Measurements from ENCODE around the gene TXLNA.
"Not testable (repeated sequence)": the region's sequence is repeated elsewhere in the genome, so short reads cannot be mapped to it uniquely, and the experiment has no call there.

Gene TXLNA

GRCh38 chr1:32179443-32180185 lies at the start of gene TXLNA:
Gene TXLNA (plus strand): TSS chr1:32179675. CDS start chr1:32180346, 671 bp downstream.
- Histone ChIP-seq H3K79me2 (ENCODE audit: insufficient read depth, low read length) (peaks cover 22% of the 10 kb centered on the region), H3F3A (ENCODE audit: insufficient read depth, low read length) (no peaks in the 10 kb centered on the region), H2AFZ (ENCODE audit: low read length) (no peak within 1 kb of the TSS), H3K9ac (ENCODE audit: low read length) (peak within 1 kb of the TSS; percentile 87), H3K9me2 (ENCODE audit: low read depth, low read length) (no peaks in the 10 kb centered on the region), H4K20me1 (ENCODE audit: insufficient read depth, low read length) (no peaks in the 10 kb centered on the region), H3K4me1 (ENCODE audit: insufficient read depth, low read length, severe bottlenecking) (peaks cover 25% of the 10 kb centered on the region), H3K9me3 (ENCODE audit: low read length) (no peaks in the 10 kb centered on the region), H3K4me2 (ENCODE audit: low read length) (peak within 1 kb of the TSS; percentile 73), H3K27ac (ENCODE audit: low read depth, low read length, poor library complexity, severe bottlenecking) (peak within 1 kb of the TSS; percentile 68), H3K4me3 (ENCODE audit: low read depth, low read length, poor library complexity, severe bottlenecking) (peak within 1 kb of the TSS; percentile 79), H3K27me3 (ENCODE audit: insufficient read depth, low read length) (no peaks in the 10 kb centered on the region), H3K36me3 (ENCODE audit: insufficient read depth, low read length) (peaks cover 43% of the 10 kb centered on the region)
- TF ChIP-seq CTCF (IDR thresholded peaks at IDR 0.05; ENCODE audit: low read length) (no peak), EZH2 (IDR thresholded peaks at IDR 0.05; ENCODE audit: borderline replicate concordance, low read length) (no peak)

- Histone ChIP-seq H3K79me2 (ENCODE audit: insufficient read depth, low read length) (peaks cover 52% of the 10 kb centered on the region), H3K36me3 (ENCODE audit: insufficient read depth, low read length) (peaks cover 11% of the 10 kb centered on the region)
- H3K27ac ChIP-seq (ENCODE audit: low read depth, low read length, poor library complexity, severe bottlenecking); H3K9me2 ChIP-seq (ENCODE audit: low read depth, low read length); H3K27me3 ChIP-seq (ENCODE audit: insufficient read depth, low read length); H3K4me1 ChIP-seq (ENCODE audit: insufficient read depth, low read length, severe bottlenecking); H3K4me3 ChIP-seq (ENCODE audit: low read depth, low read length, poor library complexity, severe bottlenecking); H2AFZ ChIP-seq (ENCODE audit: low read length); H3K9ac ChIP-seq (ENCODE audit: low read length); H3K9me3 ChIP-seq (ENCODE audit: low read length); H4K20me1 ChIP-seq (ENCODE audit: insufficient read depth, low read length); H3F3A ChIP-seq (ENCODE audit: insufficient read depth, low read length); H3K4me2 ChIP-seq (ENCODE audit: low read length): not testable (repeated sequence)
Observed at GRCh38 chr1:32133950-32134280, 45.6 kb upstream of the TXLNA start.

- peaks cover 2% of the 10 kb centered on the region; the same call in 1 of the 2 replicates for H3K36me3 ChIP-seq (ENCODE audit: insufficient read depth, low read length)
- no peaks in the 10 kb centered on the region for H3K9me3 ChIP-seq (ENCODE audit: low read length)
- H4K20me1 ChIP-seq (ENCODE audit: insufficient read depth, low read length): no peaks in the 10 kb centered on the region
- H3K4me3 ChIP-seq (ENCODE audit: low read depth, low read length, poor library complexity, severe bottlenecking): no peak overlapping the region
- peaks cover 55% of the 10 kb centered on the region for H3K79me2 ChIP-seq (ENCODE audit: insufficient read depth, low read length)
- no peak for TF ChIP-seq CTCF (IDR thresholded peaks at IDR 0.05; ENCODE audit: low read length)
- no peak for TF ChIP-seq EZH2 (IDR thresholded peaks at IDR 0.05; ENCODE audit: borderline replicate concordance, low read length)
- no peak overlapping the region for H3K9ac ChIP-seq (ENCODE audit: low read length)
- no peak overlapping the region for H2AFZ ChIP-seq (ENCODE audit: low read length)
- no peak overlapping the region for H3K4me2 ChIP-seq (ENCODE audit: low read length)
- no peaks in the 10 kb centered on the region for H3K9me2 ChIP-seq (ENCODE audit: low read depth, low read length)
- peaks cover 7% of the 10 kb centered on the region for H3K4me1 ChIP-seq (ENCODE audit: insufficient read depth, low read length, severe bottlenecking)
- no peaks in the 10 kb centered on the region for H3K27me3 ChIP-seq (ENCODE audit: insufficient read depth, low read length)
- no peak overlapping the region for H3K27ac ChIP-seq (ENCODE audit: low read depth, low read length, poor library complexity, severe bottlenecking)
- H3F3A ChIP-seq (ENCODE audit: insufficient read depth, low read length): no peaks in the 10 kb centered on the region
Observed at GRCh38 chr1:32137111-32137510, 42.4 kb upstream of the TXLNA start.

- Histone ChIP-seq H3K9ac (ENCODE audit: low read length) (no peak overlapping the region), H3K9me3 (ENCODE audit: low read length) (no peaks in the 10 kb centered on the region), H3F3A (ENCODE audit: insufficient read depth, low read length) (no peaks in the 10 kb centered on the region), H4K20me1 (ENCODE audit: insufficient read depth, low read length) (no peaks in the 10 kb centered on the region), H3K27ac (ENCODE audit: low read depth, low read length, poor library complexity, severe bottlenecking) (no peak overlapping the region), H3K79me2 (ENCODE audit: insufficient read depth, low read length) (peaks cover 69% of the 10 kb centered on the region), H2AFZ (ENCODE audit: low read length) (no peak overlapping the region), H3K4me3 (ENCODE audit: low read depth, low read length, poor library complexity, severe bottlenecking) (no peak overlapping the region), H3K4me2 (ENCODE audit: low read length) (no peak overlapping the region), H3K4me1 (ENCODE audit: insufficient read depth, low read length, severe bottlenecking) (peaks cover 7% of the 10 kb centered on the region), H3K9me2 (ENCODE audit: low read depth, low read length) (no peaks in the 10 kb centered on the region), H3K27me3 (ENCODE audit: insufficient read depth, low read length) (no peaks in the 10 kb centered on the region), H3K36me3 (ENCODE audit: insufficient read depth, low read length) (peaks cover 3% of the 10 kb centered on the region; the same call in 1 of the 2 replicates)
- TF ChIP-seq EZH2 (IDR thresholded peaks at IDR 0.05; ENCODE audit: borderline replicate concordance, low read length) (no peak), CTCF (IDR thresholded peaks at IDR 0.05; ENCODE audit: low read length) (no peak)
Observed at GRCh38 chr1:32138965-32139364, 40.5 kb upstream of the TXLNA start.

All from OCI-LY1 (cell line).